CD4-positive, alpha-beta T cell (primary cell): ENCODE measurements around the gene CACNG6. TPM values are rescaled to one million over a fixed set of nuclear protein-coding genes. Genes with fewer than 3 reads are reported as not detected.

Experiments used
- ATAC-seq: fragments of 200-7000 bp; cut with Tn5 transposase; one replicate; pipeline ENCODE4 v1.10.0; 2022; ENCODE audit warnings: mild to moderate bottlenecking; ENCODE audit not compliant: poor library complexity
- CTCF ChIA-PET: fragments of 350-600 bp; sonication (Branson Sonifier 250); formaldehyde crosslinking; loops from one replicate; lab custom pipeline; 2021; ENCODE audit warnings: antibody characterized with exemption, inconsistent platforms; lab: Charles Lee
- POLR2A ChIA-PET: fragments of 350-600 bp; sonication (Branson Sonifier 250); formaldehyde crosslinking; loops from one replicate; lab custom pipeline; 2021; ENCODE audit warnings: antibody characterized with exemption, inconsistent platforms; lab: Charles Lee
- DNase-seq, 14 experiments: peaks; one replicate each; pipeline ENCODE4 v3.0.0-alpha.2; 2013 to 2020; ENCODE audit warnings: mixed read lengths in 2 of 14
- H3K27ac ChIP-seq, 2 donors: one replicate each; pipeline versions ENCODE4 v1.5.1 to v1.7.0; 2013; ENCODE audit warnings: low read length in 2 of 2, low read depth in 1 of 2, mild to moderate bottlenecking in 1 of 2
- H3K27me3 ChIP-seq, 2 experiments: 1 replicate in 1 of 2; 2 replicates in 1 of 2; pipeline versions ENCODE4 v1.6.1 to v1.7.0; 2013; ENCODE audit warnings: low read length in 2 of 2, control low read depth in 1 of 2, mild to moderate bottlenecking in 1 of 2, moderate library complexity in 1 of 2; ENCODE audit not compliant: insufficient read depth in 2 of 2, control insufficient read depth in 1 of 2
- H3K36me3 ChIP-seq: one replicate; pipeline ENCODE4 v1.6.1; 2013; ENCODE audit warnings: low read length, control low read depth; ENCODE audit not compliant: insufficient read depth
- H3K4me1 ChIP-seq: one replicate; pipeline ENCODE4 v1.6.1; 2013; ENCODE audit warnings: low read length, control low read depth; ENCODE audit not compliant: insufficient read depth
- H3K4me3 ChIP-seq: one replicate; pipeline ENCODE4 v1.5.1; 2013; ENCODE audit warnings: mild to moderate bottlenecking, low read length, moderate library complexity
- H3K9me3 ChIP-seq, 2 experiments: 1 replicate in 1 of 2; 2 replicates in 1 of 2; pipeline versions ENCODE4 v1.6.1 to v1.7.0; 2013; ENCODE audit warnings: low read length in 2 of 2, mild to moderate bottlenecking in 2 of 2, control low read depth in 1 of 2, moderate library complexity in 1 of 2; ENCODE audit not compliant: control insufficient read depth in 1 of 2, insufficient read depth in 1 of 2
- H3K27ac Mint-ChIP-seq: one replicate; pipeline ENCODE4 v1.8.0; 2020; ENCODE audit warnings: mixed read lengths
- H3K27me3 Mint-ChIP-seq: one replicate; pipeline ENCODE4 v1.8.0; 2021; ENCODE audit warnings: mixed read lengths
- H3K36me3 Mint-ChIP-seq: one replicate; pipeline ENCODE4 v1.8.0; 2021; ENCODE audit warnings: low read depth, mixed read lengths
- H3K4me1 Mint-ChIP-seq: one replicate; pipeline ENCODE4 v1.8.0; 2021; ENCODE audit warnings: low read depth, mixed read lengths
- H3K4me3 Mint-ChIP-seq: one replicate; pipeline ENCODE4 v1.8.0; 2020; ENCODE audit warnings: mild to moderate bottlenecking, mixed read lengths
- H3K9me3 Mint-ChIP-seq: one replicate; pipeline ENCODE4 v1.8.0; 2020; ENCODE audit warnings: mixed read lengths
- intact Hi-C, 2 experiments: fragments of 100-400 bp; cut with DNase I in 1 of 2; cut with micrococcal nuclease in 1 of 2; formaldehyde crosslinking; loops; one replicate each; pipeline versions ENCODE4 v1.15.1 to v1.9.0; 2023 to 2025; cut with DNase I, micrococcal nuclease
- total RNA-seq, 174 experiments: library from RNA in 2 of 174; stranded (reverse) in 2 of 174; gene quantifications; one replicate each; pipeline ENCODE4 v1.2.3 and lab custom pipeline; 2021 to 2026
- TF ChIP-seq, protein P1 (sequence below): fragments of 200-600 bp; IDR thresholded peaks from one replicate; pipeline ENCODE4 v1.8.0; 2022; ENCODE audit warnings: antibody characterized with exemption, mild to moderate bottlenecking

CACNG6 gene
- total RNA-seq, 2 experiments from 2014 or later, result not detected

DNA sequence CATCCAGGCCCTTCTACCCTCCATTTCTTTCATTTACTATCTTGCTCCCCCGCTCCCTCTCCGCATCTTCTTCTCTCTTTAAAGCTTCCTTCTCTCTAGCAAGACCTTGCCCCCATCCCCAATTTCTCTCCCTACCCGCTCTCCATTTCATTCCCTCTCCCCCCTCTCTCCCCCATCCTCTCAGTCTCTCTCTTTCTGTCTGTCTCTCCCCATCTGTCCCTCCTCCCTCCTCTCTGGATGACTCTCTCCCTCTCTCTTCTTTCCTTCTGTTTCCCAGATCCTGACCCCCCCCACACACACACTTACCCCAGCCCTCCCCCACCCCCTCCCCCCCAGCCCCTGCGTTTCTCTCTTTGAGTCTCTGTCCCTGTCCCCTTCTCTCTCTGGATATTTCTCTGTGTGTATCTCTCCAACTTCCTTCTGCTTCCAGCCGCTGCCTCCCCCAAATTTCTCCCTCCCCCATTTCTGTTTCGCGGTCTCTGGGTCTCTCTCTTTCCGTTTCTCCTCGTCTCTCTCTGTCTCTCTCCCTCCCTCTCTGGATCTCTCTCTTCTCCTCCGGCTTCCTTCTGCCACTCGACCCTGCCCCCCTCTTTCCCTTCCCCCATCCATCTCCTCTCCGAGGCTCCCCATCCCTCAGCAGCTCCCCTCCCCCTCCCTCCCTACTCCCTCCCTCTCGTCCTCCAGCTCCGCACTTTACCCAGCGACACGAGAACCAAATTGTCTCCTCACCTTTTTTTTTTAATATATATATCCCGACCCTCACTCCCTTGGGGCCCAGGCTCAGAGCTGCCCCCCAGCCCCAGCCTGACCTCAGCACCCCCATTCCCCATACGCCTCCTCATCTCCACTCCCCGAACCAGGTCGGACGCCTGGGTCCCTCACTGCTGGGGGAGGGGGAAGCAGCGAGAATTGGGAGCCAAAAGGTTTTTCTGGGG lies 32.3 kb upstream of the CACNG6 start:
- no peak overlapping the region for H3K27ac Mint-ChIP-seq
- no peak overlapping the region for H3K4me3 ChIP-seq
- peaks cover 0 to 15% of the 10 kb centered on the region in 2 experiments for H3K9me3 ChIP-seq
- intact Hi-C loops, result no loop called here
- ChIA-PET POLR2A (no interaction called here), CTCF (no interaction called here)
- TF ChIP-seq, protein P1, sequence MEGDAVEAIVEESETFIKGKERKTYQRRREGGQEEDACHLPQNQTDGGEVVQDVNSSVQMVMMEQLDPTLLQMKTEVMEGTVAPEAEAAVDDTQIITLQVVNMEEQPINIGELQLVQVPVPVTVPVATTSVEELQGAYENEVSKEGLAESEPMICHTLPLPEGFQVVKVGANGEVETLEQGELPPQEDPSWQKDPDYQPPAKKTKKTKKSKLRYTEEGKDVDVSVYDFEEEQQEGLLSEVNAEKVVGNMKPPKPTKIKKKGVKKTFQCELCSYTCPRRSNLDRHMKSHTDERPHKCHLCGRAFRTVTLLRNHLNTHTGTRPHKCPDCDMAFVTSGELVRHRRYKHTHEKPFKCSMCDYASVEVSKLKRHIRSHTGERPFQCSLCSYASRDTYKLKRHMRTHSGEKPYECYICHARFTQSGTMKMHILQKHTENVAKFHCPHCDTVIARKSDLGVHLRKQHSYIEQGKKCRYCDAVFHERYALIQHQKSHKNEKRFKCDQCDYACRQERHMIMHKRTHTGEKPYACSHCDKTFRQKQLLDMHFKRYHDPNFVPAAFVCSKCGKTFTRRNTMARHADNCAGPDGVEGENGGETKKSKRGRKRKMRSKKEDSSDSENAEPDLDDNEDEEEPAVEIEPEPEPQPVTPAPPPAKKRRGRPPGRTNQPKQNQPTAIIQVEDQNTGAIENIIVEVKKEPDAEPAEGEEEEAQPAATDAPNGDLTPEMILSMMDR, result no peak
- H3K36me3 ChIP-seq, result no peaks in the 10 kb centered on the region
- peaks cover 61 to 70% of the 10 kb centered on the region in 2 experiments for H3K27me3 ChIP-seq
- no peak overlapping the region for H3K4me3 Mint-ChIP-seq
- DNase-seq (no peak), ATAC-seq (no peak)
- H3K9me3 Mint-ChIP-seq, result no peaks in the 10 kb centered on the region
- peaks cover 6% of the 10 kb centered on the region for H3K4me1 Mint-ChIP-seq
- no peaks in the 10 kb centered on the region for H3K36me3 Mint-ChIP-seq
- H3K27me3 Mint-ChIP-seq, result peaks cover 72% of the 10 kb centered on the region
- no peaks in the 10 kb centered on the region for H3K4me1 ChIP-seq
- H3K27ac ChIP-seq, result no peak overlapping the region

DNA sequence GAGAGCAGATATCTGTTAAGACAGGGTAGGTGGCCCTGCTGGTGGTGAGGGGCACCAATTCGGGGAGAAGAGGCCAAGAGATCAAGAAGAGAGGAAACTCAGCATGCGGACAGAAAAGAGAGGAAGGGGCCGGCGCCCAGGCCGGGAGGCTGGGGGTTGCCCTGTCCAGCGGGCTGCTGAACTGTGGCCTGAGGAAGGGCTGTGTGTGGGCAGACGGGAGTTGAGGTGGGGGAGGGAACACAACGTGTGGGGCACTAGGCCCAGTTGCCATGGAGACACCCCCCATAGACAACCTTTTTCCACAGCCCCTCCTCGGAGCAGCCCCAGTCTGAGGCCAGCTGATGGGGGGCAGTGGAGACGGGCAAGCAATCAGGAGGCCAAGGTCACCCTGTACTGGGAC lies 31.2 kb upstream of the CACNG6 start:
- Histone ChIP-seq H3K36me3 (no peaks in the 10 kb centered on the region), H3K9me3 (peaks cover 0 to 15% of the 10 kb centered on the region in 2 experiments), H3K4me3 (no peak overlapping the region), H3K4me1 (no peaks in the 10 kb centered on the region), H3K27ac (no peak overlapping the region), H3K27me3 (peaks cover 66 to 79% of the 10 kb centered on the region in 2 experiments)
- TF ChIP-seq, protein P1, result no peak
- H3K4me1 Mint-ChIP-seq, result peaks cover 6% of the 10 kb centered on the region
- ATAC-seq (no peak), DNase-seq (no peak)
- no peak overlapping the region for H3K27ac Mint-ChIP-seq
- no peak overlapping the region for H3K4me3 Mint-ChIP-seq
- CTCF ChIA-PET, result no interaction called here
- POLR2A ChIA-PET, result no interaction called here
- H3K36me3 Mint-ChIP-seq, result no peaks in the 10 kb centered on the region
- intact Hi-C loops, result no loop called here
- H3K9me3 Mint-ChIP-seq, result no peaks in the 10 kb centered on the region
- peaks cover 76% of the 10 kb centered on the region for H3K27me3 Mint-ChIP-seq

DNA sequence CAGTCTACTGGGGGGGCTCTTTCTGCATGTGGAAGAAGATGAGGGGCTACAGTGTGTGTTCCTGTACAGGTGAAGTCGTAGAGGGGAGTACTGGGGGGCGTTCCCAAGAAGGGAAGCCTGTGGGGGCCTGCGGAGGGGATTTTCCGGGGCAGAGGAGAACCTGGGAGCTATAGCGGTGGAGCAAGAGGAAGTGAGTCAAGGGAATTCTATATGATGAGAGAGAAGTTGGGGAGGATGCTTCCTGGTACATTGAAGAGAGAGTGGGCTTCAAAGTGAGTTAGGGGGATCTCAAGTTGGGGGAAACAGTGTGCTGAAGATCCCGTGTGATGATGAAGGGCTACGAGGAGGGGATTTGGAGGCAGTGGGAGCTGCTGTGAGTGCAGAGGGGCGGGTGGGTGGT lies 30.6 kb upstream of the CACNG6 start:
- Histone ChIP-seq H3K9me3 (peaks cover 0 to 15% of the 10 kb centered on the region in 2 experiments), H3K4me1 (no peaks in the 10 kb centered on the region), H3K4me3 (no peak overlapping the region), H3K27me3 (peaks cover 66 to 76% of the 10 kb centered on the region in 2 experiments), H3K27ac (no peak overlapping the region), H3K36me3 (no peaks in the 10 kb centered on the region)
- intact Hi-C loops, result no loop called here
- H3K9me3 Mint-ChIP-seq, result no peaks in the 10 kb centered on the region
- no peaks in the 10 kb centered on the region for H3K36me3 Mint-ChIP-seq
- ATAC-seq, result no peak
- H3K27ac Mint-ChIP-seq, result no peak overlapping the region
- peaks cover 78% of the 10 kb centered on the region for H3K27me3 Mint-ChIP-seq
- H3K4me1 Mint-ChIP-seq, result peaks cover 6% of the 10 kb centered on the region
- no peak overlapping the region for H3K4me3 Mint-ChIP-seq
- ChIA-PET CTCF (no interaction called here), POLR2A (no interaction called here)
- TF ChIP-seq, protein P1, result no peak
- no peak for DNase-seq
